ENCODE data around the gene GOLGA5. TPM values are rescaled to one million over a fixed set of nuclear protein-coding genes. Genes with fewer than 3 reads are reported as not detected.

Gene GOLGA5
- total and polyA plus RNA-seq, 2 experiments from 2014 or later, result 26.2 to 30.2 TPM

- no peaks in the 10 kb centered on the region for H3K9me3 Mint-ChIP-seq
- Histone ChIP-seq H3K4me2 (no peak overlapping the region), H3K27ac (ENCODE audit: low read depth) (no peak overlapping the region), H3K27me3 (ENCODE audit: insufficient read depth) (no peaks in the 10 kb centered on the region), H3K4me3 (no peak overlapping the region), H4K20me1 (replicated peaks; ENCODE audit: insufficient read depth) (0 out of 2 replicates have a peak, but pooled peaks cover 7% of the 10 kb centered on the region), H3K4me1 (ENCODE audit: insufficient read depth) (no peaks in the 10 kb centered on the region), H3F3A (replicated peaks; ENCODE audit: low read depth) (no peaks in the 10 kb centered on the region), H2AFZ (no peak overlapping the region), H3K36me3 (ENCODE audit: insufficient read depth) (no peaks in the 10 kb centered on the region; the same call in 1 of the 2 replicates), H3K79me2 (replicated peaks; ENCODE audit: insufficient read depth) (peaks cover 62% of the 10 kb centered on the region), H3K9me2 (ENCODE audit: insufficient read depth) (no peaks in the 10 kb centered on the region)
- H3K36me3 Mint-ChIP-seq (ENCODE audit: low read depth), result peaks cover 21% of the 10 kb centered on the region; the same call in 2 of the 3 replicates
- no peak overlapping the region for H3K27ac Mint-ChIP-seq
- no peak for ATAC-seq
- DNase-seq (ENCODE audit: low spot score), result no peak
- H3K4me1 Mint-ChIP-seq, result no peaks in the 10 kb centered on the region
- H3K4me3 Mint-ChIP-seq, result no peak overlapping the region
- H3K27me3 Mint-ChIP-seq (ENCODE audit: insufficient read depth, low read depth, poor library complexity), result no peaks in the 10 kb centered on the region
- TF ChIP-seq ZNF114 (CRISPR knock-in tag; IDR thresholded peaks at IDR 0.05), result no peak
These were observed 7.8 kb downstream of the GOLGA5 start for GRCh38 chr14:92801917-92802316.

DNA sequence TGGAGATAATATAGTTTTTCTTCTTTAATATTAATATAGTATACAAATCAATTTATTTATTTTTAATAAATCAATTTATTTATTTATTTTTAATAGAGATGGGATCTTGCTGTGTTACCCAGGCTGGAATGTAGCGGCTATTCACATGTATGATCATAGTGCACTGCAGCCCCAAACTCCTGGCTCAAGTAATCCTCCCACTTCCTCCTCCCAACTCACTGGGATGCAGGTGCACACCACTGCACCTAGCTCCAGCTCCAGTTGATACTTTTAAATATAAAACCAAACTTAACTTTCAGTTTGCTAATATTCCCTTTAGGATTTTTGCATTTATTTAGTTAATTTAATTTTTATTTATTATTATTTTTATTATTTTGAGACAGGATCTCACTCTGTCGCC, 8.6 kb downstream of the GOLGA5 start:
- Histone ChIP-seq H3K27me3 (ENCODE audit: insufficient read depth) (no peaks in the 10 kb centered on the region), H2AFZ (no peak overlapping the region), H4K20me1 (replicated peaks; ENCODE audit: insufficient read depth) (0 out of 2 replicates have a peak, but pooled peaks cover 7% of the 10 kb centered on the region), H3K4me2 (no peak overlapping the region), H3F3A (replicated peaks; ENCODE audit: low read depth) (no peaks in the 10 kb centered on the region), H3K36me3 (ENCODE audit: insufficient read depth) (no peaks in the 10 kb centered on the region; the same call in 1 of the 2 replicates), H3K9me2 (ENCODE audit: insufficient read depth) (no peaks in the 10 kb centered on the region), H3K4me1 (ENCODE audit: insufficient read depth) (no peaks in the 10 kb centered on the region), H3K27ac (ENCODE audit: low read depth) (no peak overlapping the region), H3K79me2 (replicated peaks; ENCODE audit: insufficient read depth) (peaks cover 62% of the 10 kb centered on the region), H3K4me3 (no peak overlapping the region)
- ATAC-seq, result no peak
- Mint-ChIP-seq H3K27me3 (ENCODE audit: insufficient read depth, low read depth, poor library complexity) (no peaks in the 10 kb centered on the region), H3K36me3 (ENCODE audit: low read depth) (peaks cover 21% of the 10 kb centered on the region), H3K9me3 (no peaks in the 10 kb centered on the region), H3K27ac (no peak overlapping the region), H3K4me3 (no peak overlapping the region), H3K4me1 (no peaks in the 10 kb centered on the region)
- no peak for DNase-seq (ENCODE audit: low spot score)
- TF ChIP-seq, protein P1, sequence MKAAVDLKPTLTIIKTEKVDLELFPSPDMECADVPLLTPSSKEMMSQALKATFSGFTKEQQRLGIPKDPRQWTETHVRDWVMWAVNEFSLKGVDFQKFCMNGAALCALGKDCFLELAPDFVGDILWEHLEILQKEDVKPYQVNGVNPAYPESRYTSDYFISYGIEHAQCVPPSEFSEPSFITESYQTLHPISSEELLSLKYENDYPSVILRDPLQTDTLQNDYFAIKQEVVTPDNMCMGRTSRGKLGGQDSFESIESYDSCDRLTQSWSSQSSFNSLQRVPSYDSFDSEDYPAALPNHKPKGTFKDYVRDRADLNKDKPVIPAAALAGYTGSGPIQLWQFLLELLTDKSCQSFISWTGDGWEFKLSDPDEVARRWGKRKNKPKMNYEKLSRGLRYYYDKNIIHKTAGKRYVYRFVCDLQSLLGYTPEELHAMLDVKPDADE (IDR thresholded peaks at IDR 0.05), result no peak
- TF ChIP-seq POLR2AphosphoS5 (IDR thresholded peaks at IDR 0.05; ENCODE audit: low read depth) (no peak), NANOG (IDR thresholded peaks at IDR 0.05; ENCODE audit: borderline replicate concordance) (no peak), STAT1 (IDR thresholded peaks at IDR 0.05; ENCODE audit: unreplicated experiment) (no peak), JUNB (IDR thresholded peaks at IDR 0.05; ENCODE audit: unreplicated experiment) (no peak), ZNF114 (CRISPR knock-in tag; IDR thresholded peaks at IDR 0.05) (no peak)
- TF ChIP-seq, protein P2, sequence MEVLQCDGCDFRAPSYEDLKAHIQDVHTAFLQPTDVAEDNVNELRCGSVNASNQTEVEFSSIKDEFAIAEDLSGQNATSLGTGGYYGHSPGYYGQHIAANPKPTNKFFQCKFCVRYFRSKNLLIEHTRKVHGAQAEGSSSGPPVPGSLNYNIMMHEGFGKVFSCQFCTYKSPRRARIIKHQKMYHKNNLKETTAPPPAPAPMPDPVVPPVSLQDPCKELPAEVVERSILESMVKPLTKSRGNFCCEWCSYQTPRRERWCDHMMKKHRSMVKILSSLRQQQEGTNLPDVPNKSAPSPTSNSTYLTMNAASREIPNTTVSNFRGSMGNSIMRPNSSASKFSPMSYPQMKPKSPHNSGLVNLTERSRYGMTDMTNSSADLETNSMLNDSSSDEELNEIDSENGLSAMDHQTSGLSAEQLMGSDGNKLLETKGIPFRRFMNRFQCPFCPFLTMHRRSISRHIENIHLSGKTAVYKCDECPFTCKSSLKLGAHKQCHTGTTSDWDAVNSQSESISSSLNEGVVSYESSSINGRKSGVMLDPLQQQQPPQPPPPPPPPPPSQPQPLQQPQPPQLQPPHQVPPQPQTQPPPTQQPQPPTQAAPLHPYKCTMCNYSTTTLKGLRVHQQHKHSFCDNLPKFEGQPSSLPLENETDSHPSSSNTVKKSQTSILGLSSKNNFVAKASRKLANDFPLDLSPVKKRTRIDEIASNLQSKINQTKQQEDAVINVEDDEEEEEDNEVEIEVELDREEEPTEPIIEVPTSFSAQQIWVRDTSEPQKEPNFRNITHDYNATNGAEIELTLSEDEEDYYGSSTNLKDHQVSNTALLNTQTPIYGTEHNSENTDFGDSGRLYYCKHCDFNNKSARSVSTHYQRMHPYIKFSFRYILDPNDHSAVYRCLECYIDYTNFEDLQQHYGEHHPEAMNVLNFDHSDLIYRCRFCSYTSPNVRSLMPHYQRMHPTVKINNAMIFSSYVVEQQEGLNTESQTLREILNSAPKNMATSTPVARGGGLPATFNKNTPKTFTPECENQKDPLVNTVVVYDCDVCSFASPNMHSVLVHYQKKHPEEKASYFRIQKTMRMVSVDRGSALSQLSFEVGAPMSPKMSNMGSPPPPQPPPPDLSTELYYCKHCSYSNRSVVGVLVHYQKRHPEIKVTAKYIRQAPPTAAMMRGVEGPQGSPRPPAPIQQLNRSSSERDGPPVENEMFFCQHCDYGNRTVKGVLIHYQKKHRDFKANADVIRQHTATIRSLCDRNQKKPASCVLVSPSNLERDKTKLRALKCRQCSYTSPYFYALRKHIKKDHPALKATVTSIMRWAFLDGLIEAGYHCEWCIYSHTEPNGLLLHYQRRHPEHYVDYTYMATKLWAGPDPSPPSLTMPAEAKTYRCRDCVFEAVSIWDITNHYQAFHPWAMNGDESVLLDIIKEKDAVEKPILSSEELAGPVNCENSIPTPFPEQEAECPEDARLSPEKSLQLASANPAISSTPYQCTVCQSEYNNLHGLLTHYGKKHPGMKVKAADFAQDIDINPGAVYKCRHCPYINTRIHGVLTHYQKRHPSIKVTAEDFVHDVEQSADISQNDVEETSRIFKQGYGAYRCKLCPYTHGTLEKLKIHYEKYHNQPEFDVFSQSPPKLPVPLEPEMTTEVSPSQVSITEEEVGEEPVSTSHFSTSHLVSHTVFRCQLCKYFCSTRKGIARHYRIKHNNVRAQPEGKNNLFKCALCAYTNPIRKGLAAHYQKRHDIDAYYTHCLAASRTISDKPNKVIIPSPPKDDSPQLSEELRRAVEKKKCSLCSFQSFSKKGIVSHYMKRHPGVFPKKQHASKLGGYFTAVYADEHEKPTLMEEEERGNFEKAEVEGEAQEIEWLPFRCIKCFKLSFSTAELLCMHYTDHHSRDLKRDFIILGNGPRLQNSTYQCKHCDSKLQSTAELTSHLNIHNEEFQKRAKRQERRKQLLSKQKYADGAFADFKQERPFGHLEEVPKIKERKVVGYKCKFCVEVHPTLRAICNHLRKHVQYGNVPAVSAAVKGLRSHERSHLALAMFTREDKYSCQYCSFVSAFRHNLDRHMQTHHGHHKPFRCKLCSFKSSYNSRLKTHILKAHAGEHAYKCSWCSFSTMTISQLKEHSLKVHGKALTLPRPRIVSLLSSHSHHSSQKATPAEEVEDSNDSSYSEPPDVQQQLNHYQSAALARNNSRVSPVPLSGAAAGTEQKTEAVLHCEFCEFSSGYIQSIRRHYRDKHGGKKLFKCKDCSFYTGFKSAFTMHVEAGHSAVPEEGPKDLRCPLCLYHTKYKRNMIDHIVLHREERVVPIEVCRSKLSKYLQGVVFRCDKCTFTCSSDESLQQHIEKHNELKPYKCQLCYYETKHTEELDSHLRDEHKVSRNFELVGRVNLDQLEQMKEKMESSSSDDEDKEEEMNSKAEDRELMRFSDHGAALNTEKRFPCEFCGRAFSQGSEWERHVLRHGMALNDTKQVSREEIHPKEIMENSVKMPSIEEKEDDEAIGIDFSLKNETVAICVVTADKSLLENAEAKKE (CRISPR knock-in tag; IDR thresholded peaks at IDR 0.05), result no peak
